ENCODE results near the gene MRM3. TPM values are rescaled to one million over a fixed set of nuclear protein-coding genes. Genes with fewer than 3 reads are reported as not detected.

Gene MRM3
- total RNA-seq, 1 donor from 2014 or later, result 8.3 TPM

DNA sequence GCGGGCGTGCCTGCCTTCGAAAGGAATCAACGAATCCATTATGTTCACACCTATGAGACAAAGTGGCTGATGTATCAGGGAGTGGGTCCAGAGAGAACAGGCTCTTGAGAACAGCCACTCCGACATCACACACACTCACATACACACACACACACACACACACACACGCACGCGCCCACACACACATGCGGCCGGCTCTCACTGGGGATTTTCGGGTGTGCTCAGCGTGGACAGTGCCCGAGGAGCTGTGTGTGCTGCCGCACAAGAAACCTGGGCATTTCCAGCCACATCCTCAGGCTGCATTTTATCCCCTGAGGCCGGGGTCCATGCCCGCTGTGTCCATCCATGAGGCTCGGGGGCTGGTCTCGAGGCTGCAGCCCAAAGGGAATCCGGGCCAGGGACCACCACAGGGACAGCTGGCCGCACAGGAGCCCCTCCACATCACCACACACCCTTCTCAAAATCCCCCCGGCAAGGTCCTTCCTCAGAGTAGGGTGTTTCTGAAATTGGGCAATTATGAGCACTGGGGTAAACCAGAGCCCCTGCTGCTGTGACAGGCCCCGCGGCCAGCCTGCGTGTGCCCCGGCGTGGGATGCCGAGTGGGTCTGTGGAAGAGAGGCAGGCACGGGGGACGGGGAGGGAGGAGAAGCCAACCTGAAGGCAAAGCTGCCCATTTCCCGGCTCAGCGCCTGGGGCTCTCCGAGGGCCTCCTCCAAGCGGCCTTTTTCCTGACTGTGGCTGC, 24.8 kb downstream of the MRM3 start:
- peaks cover 18% of the 10 kb centered on the region for H3K36me3 Mint-ChIP-seq (ENCODE audit: low read depth, unreplicated experiment)
- Histone ChIP-seq H3K27me3 (ENCODE audit: insufficient read depth, low read length) (no peaks in the 10 kb centered on the region), H4K20me1 (ENCODE audit: insufficient read depth, low read length) (peaks cover 47% of the 10 kb centered on the region), H3K9ac (ENCODE audit: low read length) (no peak overlapping the region), H3K4me1 (ENCODE audit: insufficient read depth, low read length) (no peaks in the 10 kb centered on the region), H3K36me3 (ENCODE audit: insufficient read depth, low read length) (peaks cover 3% of the 10 kb centered on the region), H3K79me2 (ENCODE audit: insufficient read depth, low read length) (peaks cover 6% of the 10 kb centered on the region), H3K4me2 (ENCODE audit: low read length) (no peak overlapping the region), H3K4me3 (ENCODE audit: insufficient read depth, low read depth, low read length) (no peak overlapping the region), H3K9me3 (ENCODE audit: insufficient read depth, low read depth, low read length) (no peaks in the 10 kb centered on the region), H3K27ac (ENCODE audit: low read depth, low read length) (no peak overlapping the region), H2AFZ (ENCODE audit: low read depth, low read length) (no peak overlapping the region)
- no peak overlapping the region for H3K4me3 Mint-ChIP-seq (ENCODE audit: unreplicated experiment)
- H3K4me1 Mint-ChIP-seq (ENCODE audit: low read depth, unreplicated experiment), result peaks cover 2% of the 10 kb centered on the region
- H3K9me3 Mint-ChIP-seq (ENCODE audit: unreplicated experiment), result no peaks in the 10 kb centered on the region
- no peak for DNase-seq (ENCODE audit: low read depth)
- TF ChIP-seq EZH2 (IDR thresholded peaks at IDR 0.05; ENCODE audit: insufficient read depth, low read length) (no peak), CTCF (IDR thresholded peaks at IDR 0.05; ENCODE audit: insufficient read depth, low read depth, low read length) (no peak)
- no peaks in the 10 kb centered on the region for H3K27me3 Mint-ChIP-seq (ENCODE audit: low read depth, unreplicated experiment)
- FAIRE-seq, result no peak
- no peak overlapping the region for H3K27ac Mint-ChIP-seq (ENCODE audit: unreplicated experiment)

GRCh38 chr17:807523-808294, 25.6 kb downstream of the MRM3 start:
- peaks cover 2% of the 10 kb centered on the region for H3K4me1 Mint-ChIP-seq (ENCODE audit: low read depth, unreplicated experiment)
- no peak overlapping the region for H3K4me3 Mint-ChIP-seq (ENCODE audit: unreplicated experiment)
- no peaks in the 10 kb centered on the region for H3K27me3 Mint-ChIP-seq (ENCODE audit: low read depth, unreplicated experiment)
- no peaks in the 10 kb centered on the region for H3K9me3 ChIP-seq (ENCODE audit: insufficient read depth, low read depth, low read length)
- peaks cover 20% of the 10 kb centered on the region for H3K36me3 Mint-ChIP-seq (ENCODE audit: low read depth, unreplicated experiment)
- H3K27ac Mint-ChIP-seq (ENCODE audit: unreplicated experiment), result no peak overlapping the region
- H3K9me3 Mint-ChIP-seq (ENCODE audit: unreplicated experiment), result no peaks in the 10 kb centered on the region
- no peak for FAIRE-seq
- DNase-seq (ENCODE audit: low read depth), result no peak
- H3K36me3 ChIP-seq (ENCODE audit: insufficient read depth, low read length), result peaks cover 7% of the 10 kb centered on the region
- H3K9ac ChIP-seq (ENCODE audit: low read length), result no peak overlapping the region
- H3K27me3 ChIP-seq (ENCODE audit: insufficient read depth, low read length), result no peaks in the 10 kb centered on the region
- H3K4me2 ChIP-seq (ENCODE audit: low read length), result no peak overlapping the region
- no peak overlapping the region for H2AFZ ChIP-seq (ENCODE audit: low read depth, low read length)
- no peak for TF ChIP-seq CTCF (IDR thresholded peaks at IDR 0.05; ENCODE audit: insufficient read depth, low read depth, low read length)
- no peak for TF ChIP-seq EZH2 (IDR thresholded peaks at IDR 0.05; ENCODE audit: insufficient read depth, low read length)
- H3K4me3 ChIP-seq (ENCODE audit: insufficient read depth, low read depth, low read length), result no peak overlapping the region
- no peak overlapping the region for H3K27ac ChIP-seq (ENCODE audit: low read depth, low read length)
- H3K4me1 ChIP-seq (ENCODE audit: insufficient read depth, low read length), result no peaks in the 10 kb centered on the region
- peaks cover 11% of the 10 kb centered on the region for H3K79me2 ChIP-seq (ENCODE audit: insufficient read depth, low read length)
- peaks cover 47% of the 10 kb centered on the region for H4K20me1 ChIP-seq (ENCODE audit: insufficient read depth, low read length)
